ENCODE measurements around the gene LRPPRC. TPM values are rescaled to one million over a fixed set of nuclear protein-coding genes. Genes with fewer than 3 reads are reported as not detected.

The LRPPRC gene
- polyA plus RNA-seq, 1 donor, result 144 TPM

DNA sequence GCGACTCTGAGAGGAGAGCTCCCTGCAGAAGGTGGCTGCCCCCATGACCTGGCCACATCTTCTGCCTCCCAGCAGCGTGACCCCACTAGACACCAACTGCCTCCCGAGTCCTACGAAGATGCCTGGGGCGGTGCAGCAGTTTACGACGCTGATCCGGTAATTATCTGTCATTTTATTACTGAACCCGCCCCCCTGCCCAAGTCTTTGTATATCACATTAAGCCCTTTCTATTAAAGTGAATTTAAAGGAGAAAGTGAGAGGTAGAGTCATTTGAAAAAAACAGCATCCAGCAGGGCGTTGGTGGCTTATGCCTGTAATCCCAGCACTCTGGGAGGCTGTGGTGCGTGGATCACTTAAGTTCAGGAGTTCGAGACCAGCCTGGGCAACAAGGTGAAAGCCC, 123.6 kb downstream of the LRPPRC start:
- DNase-seq, result no peak

GRCh38 chr2:43855292-43855691, 140.5 kb downstream of the LRPPRC start:
- DNase-seq, result no peak

DNA sequence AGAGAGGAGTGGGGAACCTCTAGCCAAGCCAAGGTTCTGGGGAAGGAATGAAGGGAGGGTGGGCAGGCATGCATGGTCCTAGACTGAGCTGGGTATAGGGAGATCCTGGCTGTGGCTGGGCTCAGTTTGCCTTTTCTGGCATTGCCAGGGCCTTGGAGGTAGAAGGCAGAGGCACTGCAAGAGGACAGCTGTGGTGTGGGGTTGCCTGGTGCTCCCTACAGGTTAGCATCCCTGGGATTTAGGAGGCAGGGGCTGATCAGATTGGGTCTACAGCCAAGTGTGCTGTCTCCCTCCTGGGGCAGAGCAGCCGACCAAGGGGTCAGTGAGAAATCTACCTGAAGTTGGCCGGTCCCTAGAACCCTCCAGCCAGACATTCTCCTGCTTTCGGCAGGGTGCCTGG, 141.1 kb downstream of the LRPPRC start:
- no peak for DNase-seq

DNA sequence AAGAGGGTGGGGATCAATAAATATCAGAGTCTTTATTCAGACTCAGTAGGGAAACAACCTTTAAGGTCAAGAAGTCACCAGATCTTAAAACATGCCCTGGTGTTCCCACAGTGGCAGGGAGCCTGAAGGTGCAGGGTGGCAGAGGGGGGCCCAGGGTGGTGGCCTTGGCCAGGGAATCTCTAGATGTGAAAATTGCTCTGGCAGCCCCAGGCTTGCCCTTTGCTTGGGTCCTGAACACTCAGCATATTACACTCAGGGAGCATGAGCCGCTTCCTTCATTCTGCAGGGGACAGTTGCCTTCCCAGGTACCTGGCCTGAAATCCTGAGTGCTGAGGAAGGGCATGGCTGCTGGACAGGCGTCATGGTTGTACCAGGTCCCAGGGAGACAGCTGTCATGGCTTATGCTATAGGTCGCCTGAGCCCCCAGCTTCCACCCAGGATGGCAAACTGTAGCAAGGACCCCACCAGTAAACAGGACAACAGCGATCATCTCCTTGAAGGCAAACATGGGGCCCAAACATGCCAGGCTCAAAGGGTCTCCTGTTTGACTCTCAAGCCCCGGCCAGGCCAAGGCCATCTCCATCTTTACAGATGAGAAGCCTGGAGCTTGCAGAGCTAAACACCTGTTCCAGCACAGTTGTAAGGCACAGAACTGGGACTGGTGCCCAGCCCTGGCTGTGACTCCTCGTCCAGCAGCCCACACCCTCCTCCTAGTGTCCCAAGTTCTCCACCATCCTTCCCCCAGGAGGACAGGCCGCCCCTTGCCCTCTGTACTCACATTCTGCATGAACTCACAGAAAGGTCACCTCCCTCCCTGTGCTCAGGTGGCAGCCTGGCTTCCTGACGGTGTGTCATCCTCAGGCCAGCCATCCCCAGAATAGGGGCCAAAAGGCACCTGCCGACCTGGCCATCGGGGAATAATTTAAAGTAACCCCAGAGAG, 142.4 kb downstream of the LRPPRC start:
- no peak for DNase-seq

- DNase-seq, result no peak
Observed at GRCh38 chr2:43852196-43852730, 143.5 kb downstream of the LRPPRC start.

- no peak for DNase-seq
Observed at GRCh38 chr2:43851011-43851980, 144.5 kb downstream of the LRPPRC start.

GRCh38 chr2:43848214-43848613, 147.6 kb downstream of the LRPPRC start:
- no peak for DNase-seq

DNA sequence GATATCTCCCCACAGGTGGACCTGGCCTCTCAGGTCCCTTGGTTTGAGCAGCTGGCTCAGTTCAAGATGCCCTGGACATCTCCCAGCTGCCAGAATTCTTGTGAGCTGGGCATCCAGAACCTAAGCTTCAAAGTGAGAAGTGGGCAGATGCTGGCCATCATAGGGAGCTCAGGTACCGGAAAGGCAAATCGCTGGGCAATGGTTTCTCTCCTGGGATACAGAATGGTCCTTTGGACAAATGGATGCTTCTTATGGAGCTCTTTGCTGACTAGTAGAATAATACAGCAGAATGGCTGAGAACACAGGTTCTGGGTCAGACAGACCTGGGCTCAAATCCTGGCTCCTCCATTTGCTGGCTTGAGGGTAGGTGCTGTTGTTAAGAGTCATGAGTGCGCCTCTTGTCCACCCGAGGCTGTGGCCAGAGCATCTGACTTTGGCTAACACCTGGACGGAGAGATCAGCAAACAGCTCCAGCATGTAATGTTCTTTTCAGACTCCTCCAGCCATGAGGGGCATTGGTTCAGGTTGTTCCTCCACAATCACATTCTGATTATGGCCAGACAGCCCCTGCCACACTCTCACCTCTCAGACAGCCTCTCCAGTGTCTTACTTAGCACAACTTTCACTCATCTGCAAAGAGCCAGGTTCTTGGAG, 149.5 kb downstream of the LRPPRC start:
- no peak for DNase-seq

GRCh38 chr2:43845181-43845580, 150.6 kb downstream of the LRPPRC start:
- DNase-seq, result no peak

DNA sequence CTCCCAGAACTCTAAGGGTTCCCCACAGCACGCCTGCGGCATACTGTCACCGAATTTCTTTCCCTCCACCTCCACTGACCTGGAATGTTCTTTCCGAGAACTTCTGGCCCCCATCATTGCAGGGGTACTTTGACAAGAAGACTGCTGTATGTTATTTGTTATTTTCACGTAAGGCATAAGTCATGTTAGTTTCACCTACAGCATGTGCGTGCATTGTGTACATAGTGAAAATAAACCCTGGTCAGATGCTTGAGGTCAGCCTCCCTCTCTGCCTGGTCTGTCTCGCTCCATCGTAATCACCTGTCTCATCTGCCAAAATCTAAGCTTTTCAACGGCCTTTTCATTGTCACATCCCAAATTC, 152.9 kb downstream of the LRPPRC start:
- no peak for DNase-seq

DNA sequence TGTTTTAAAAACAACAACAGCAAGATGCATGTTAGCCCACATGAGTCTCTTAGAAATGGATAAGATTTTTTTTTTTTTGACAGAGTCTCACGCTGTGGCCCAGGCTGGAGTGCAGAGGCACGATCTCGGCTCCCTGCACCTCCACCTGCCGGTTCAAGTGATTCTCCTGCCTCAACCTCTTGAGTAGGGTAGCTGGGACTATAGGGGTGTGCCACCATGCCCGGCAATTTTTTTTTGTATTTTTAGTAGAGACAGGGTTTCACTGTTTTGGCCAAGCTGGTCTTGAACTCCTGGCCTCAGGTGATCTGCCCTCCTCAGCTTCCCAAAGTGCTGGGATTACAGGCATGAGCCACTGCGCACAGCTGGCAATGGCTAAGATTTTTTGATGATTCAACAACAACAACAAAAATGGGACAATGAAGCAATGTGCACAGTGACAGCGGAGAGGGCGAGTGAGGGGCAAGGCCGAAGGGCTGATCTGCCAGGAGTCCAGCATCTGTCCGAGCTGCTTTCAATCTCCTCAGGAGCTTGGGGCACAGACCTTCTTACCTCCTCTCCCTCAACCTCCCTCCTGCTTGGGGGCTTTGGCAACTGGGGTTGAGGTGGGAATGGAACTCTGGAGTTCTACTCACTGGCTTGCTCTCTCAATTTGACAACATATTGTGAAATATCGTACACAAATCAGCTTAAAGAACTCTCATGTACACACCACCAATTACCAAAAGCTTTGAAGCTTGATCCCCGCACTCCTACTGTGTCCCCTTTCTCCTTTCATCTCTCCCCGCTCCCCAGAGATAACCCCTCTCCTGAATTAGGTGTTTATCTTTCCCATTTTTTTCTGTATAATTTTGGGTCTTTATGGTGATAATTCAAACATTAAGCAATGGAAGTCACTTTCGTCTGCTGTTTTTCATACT, 153.6 kb downstream of the LRPPRC start:
- no peak for DNase-seq

DNA sequence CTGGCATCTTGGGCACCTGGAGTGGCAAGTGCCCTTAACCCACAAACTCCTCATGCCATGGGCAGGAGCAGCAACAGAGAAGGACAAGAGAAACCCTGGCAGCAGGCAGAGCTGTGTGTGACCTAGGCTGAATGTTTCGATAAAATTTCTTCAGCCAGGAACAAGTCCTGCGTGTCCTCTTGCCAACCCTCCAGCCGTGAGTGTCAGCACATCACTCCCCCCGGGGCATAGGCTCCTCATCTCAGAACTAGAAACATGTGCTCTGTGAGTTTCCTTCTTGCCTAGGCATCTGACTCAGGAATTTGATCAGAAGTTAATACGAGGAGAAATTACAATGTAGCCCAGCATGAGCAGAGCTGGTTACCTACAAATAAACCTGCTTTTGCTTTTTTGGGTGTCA, 154.8 kb downstream of the LRPPRC start:
- no peak for DNase-seq

GRCh38 chr2:43839776-43840564, 155.8 kb downstream of the LRPPRC start:
- DNase-seq, result no peak

DNA sequence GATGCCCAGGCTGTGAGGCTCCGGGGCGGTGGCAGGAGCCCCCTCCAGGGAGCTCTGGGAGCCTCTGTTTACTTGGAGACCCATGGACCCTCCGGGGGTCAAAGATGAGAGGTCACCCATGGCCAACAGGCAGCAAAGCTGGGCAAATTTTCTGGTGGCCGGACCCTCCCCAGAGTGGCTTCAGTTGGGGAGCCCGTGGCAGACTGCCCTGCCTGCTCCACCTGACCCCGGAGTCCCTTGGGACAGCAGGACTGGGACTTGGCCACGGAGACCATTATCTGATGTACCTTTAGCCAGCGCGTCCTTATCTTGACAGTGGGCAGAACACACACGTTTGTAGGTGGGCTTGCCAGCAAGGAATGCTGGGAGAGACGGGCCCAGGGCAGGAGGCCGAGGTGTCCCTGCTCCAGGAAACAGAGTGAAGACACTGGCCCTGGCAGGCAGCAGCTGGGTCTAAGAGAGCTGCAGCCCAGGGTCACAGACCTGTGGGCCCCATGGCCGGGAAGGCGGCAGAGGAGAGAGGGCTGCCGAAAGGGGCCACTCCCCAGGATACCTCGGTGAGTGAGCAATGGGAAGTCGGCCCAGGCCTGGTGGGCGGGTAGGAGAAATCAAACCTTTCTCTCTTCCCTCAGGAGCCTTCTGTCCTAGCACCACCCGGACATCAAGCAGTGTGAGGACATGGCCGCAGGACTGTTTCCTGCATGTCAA, 157.1 kb downstream of the LRPPRC start, which contains the start of the genes ABCG5 and ABCG8:
ABCG5 (minus strand) TSS at position 280 of the 708 bp plus-strand sequence; CDS start at position 120, 160 bp downstream.
ABCG8 (plus strand) TSS at position 412 of the 708 bp plus-strand sequence; CDS start at position 495, 83 bp downstream.
- no peak for DNase-seq

GRCh38 chr2:43837831-43838559, 157.8 kb downstream of the LRPPRC start:
- no peak for DNase-seq

- DNase-seq, result no peak
Observed at GRCh38 chr2:43837033-43837432, 158.8 kb downstream of the LRPPRC start.
